ENCODE data around the gene SELENOV.

DNA sequence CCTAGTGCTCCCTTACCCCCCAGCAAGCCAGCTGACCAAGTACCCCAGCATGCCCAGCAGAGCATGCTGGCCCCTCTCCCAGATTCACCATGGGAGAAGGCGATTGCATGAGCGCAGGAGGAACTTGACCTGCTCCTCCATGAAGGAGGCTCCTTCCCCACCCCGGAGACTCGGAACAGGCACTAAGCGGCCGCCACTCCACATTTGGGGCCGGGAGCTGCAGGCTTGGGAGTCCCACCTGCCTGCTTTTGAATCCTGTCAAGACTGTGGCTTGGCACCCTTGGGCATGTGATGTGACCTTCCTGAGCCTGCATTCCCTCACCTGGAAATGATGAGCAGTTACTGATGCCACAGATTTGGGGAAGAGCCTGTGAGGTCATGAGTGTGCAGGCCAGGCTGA is 47.0 kb upstream of the SELENOV start:
- TF ChIP-seq ZNF274 (IDR thresholded peaks at IDR 0.05; ENCODE audit: low read depth, low read length): no peak
- no peak for TF ChIP-seq YY1 (IDR thresholded peaks at IDR 0.05; ENCODE audit: insufficient read depth, insufficient read length)
- TF ChIP-seq SUZ12 (IDR thresholded peaks at IDR 0.05; ENCODE audit: extremely low read depth, insufficient read depth, insufficient read length): no peak
